SK-N-SH (cell line): ENCODE data around the gene LPA. TPM values are rescaled to one million over a fixed set of nuclear protein-coding genes. Genes with fewer than 3 reads are reported as not detected.

Source experiments
- CTCF ChIA-PET: fragments of 300-600, 350-600 bp; formaldehyde crosslinking; extraction: SDS; loops from one replicate; lab custom pipeline; 2021; lab: Yijun Ruan, JAX
- POLR2A ChIA-PET: fragments of 350-600 bp; sonication (Branson Sonifier 250); formaldehyde crosslinking; extraction: SDS; loops from one replicate; lab custom pipeline; 2020; ENCODE audit warnings: antibody characterized with exemption, inconsistent platforms; lab: Yijun Ruan, JAX
- DNase-seq: peaks from one replicate; pipeline ENCODE4 v3.0.0; 2012
- H2AFZ ChIP-seq: fragments of 200-600 bp; sonication (generic); 2 replicates; pipeline ENCODE4 v1.8.1; 2016; ENCODE audit warnings: antibody characterized with exemption, mild to moderate bottlenecking, low read depth
- H3F3A ChIP-seq: fragments of 200-600 bp; sonication (generic); replicated peaks from 2 replicates; pipeline ENCODE3; 2016; ENCODE audit warnings: antibody characterized with exemption, mild to moderate bottlenecking; ENCODE audit not compliant: insufficient read depth
- H3K27ac ChIP-seq, 2 experiments: fragments of 200-500 bp in 1 of 2; fragments of 200-600 bp in 1 of 2; sonication (Bioruptor generic) in 1 of 2; sonication (generic), shearing (Covaris generic) in 1 of 2; 2 replicates each; pipeline versions ENCODE4 v1.5.1 to v1.6.1; 2014 to 2016; ENCODE audit warnings: low read depth in 2 of 2, inconsistent platforms in 1 of 2, low read length in 1 of 2, mild to moderate bottlenecking in 1 of 2, mixed read lengths in 1 of 2
- H3K27me3 ChIP-seq: fragments of 200-600 bp; sonication (generic), shearing (Covaris generic); 2 replicates; pipeline ENCODE4 v1.6.1; 2016; ENCODE audit warnings: mixed run types; ENCODE audit not compliant: insufficient read depth
- H3K36me3 ChIP-seq, 2 experiments: fragments of 200-500 bp in 1 of 2; fragments of 200-600 bp in 1 of 2; sonication (Bioruptor generic) in 1 of 2; sonication (generic) in 1 of 2; replicated peaks in 1 of 2; 2 replicates each; pipeline versions ENCODE3 to v1.5.1; 2014 to 2016; ENCODE audit warnings: low read length in 1 of 2, mild to moderate bottlenecking in 1 of 2; ENCODE audit not compliant: insufficient read depth in 2 of 2, control insufficient read depth in 1 of 2
- H3K4me1 ChIP-seq, 2 experiments: fragments of 200-500 bp in 1 of 2; fragments of 200-600 bp in 1 of 2; sonication (Bioruptor generic) in 1 of 2; sonication (generic), shearing (Covaris generic) in 1 of 2; 2 replicates each; pipeline versions ENCODE4 v1.5.1 to v1.6.1; 2014 to 2016; ENCODE audit warnings: low read depth in 1 of 2, low read length in 1 of 2, mixed run types in 1 of 2; ENCODE audit not compliant: insufficient read depth in 2 of 2, control insufficient read depth in 1 of 2
- H3K4me2 ChIP-seq: fragments of 200-600 bp; sonication (generic), shearing (Covaris generic); 2 replicates; pipeline ENCODE4 v1.6.1; 2017; ENCODE audit warnings: mixed run types
- H3K4me3 ChIP-seq, 2 experiments: fragments of 200-500 bp in 1 of 2; fragments of 200-600 bp in 1 of 2; sonication (Bioruptor generic) in 1 of 2; sonication (generic), shearing (Covaris generic) in 1 of 2; 2 replicates each; pipeline versions ENCODE4 v1.5.1 to v1.8.1; 2014 to 2016; ENCODE audit warnings: low read depth in 2 of 2, inconsistent platforms in 1 of 2, low read length in 1 of 2, mild to moderate bottlenecking in 1 of 2, mixed read lengths in 1 of 2, moderate library complexity in 1 of 2
- H3K79me2 ChIP-seq: fragments of 200-600 bp; sonication (generic); 2 replicates; pipeline ENCODE4 v1.8.1; 2017; ENCODE audit warnings: mild to moderate bottlenecking; ENCODE audit not compliant: insufficient read depth
- H3K9ac ChIP-seq: fragments of 200-600 bp; sonication (generic); 2 replicates; pipeline ENCODE4 v1.6.1; 2017; ENCODE audit warnings: mixed run types
- H3K9me2 ChIP-seq: fragments of 200-600 bp; sonication (generic); 2 replicates; pipeline ENCODE4 v1.6.1; 2017; ENCODE audit warnings: mixed run types
- H3K9me3 ChIP-seq: fragments of 200-600 bp; sonication (generic); 2 replicates; pipeline ENCODE4 v1.6.1; 2017; ENCODE audit warnings: mixed run types, mild to moderate bottlenecking, moderate library complexity
- H4K20me1 ChIP-seq: fragments of 200-600 bp; sonication (generic); 2 replicates; pipeline ENCODE4 v1.6.1; 2017; ENCODE audit warnings: mild to moderate bottlenecking, mixed run types; ENCODE audit not compliant: insufficient read depth
- EP300 ChIP-seq, 2 experiments: IDR thresholded peaks; 2 replicates each; pipeline versions ENCODE4 v1.4.0 to v1.6.1; 2012; ENCODE audit warnings: borderline replicate concordance in 1 of 2, low read depth in 1 of 2, low read length in 1 of 2
- EZH2phosphoT487 ChIP-seq: fragments of 200-600 bp; sonication (generic); IDR thresholded peaks from 2 replicates; pipeline ENCODE4 v1.6.1; 2017; ENCODE audit warnings: low read depth, mixed run types, mild to moderate bottlenecking, antibody characterized with exemption, moderate library complexity, borderline replicate concordance
- FOXJ3 ChIP-seq: sonication (generic); formaldehyde crosslinking; IDR thresholded peaks from 2 replicates; pipeline ENCODE4 v1.5.1; 2020; ENCODE audit warnings: mild to moderate bottlenecking, missing genetic modification reagents
- FOXM1 ChIP-seq: IDR thresholded peaks from 2 replicates; pipeline ENCODE4 v1.4.0; 2012; ENCODE audit warnings: low read depth, mild to moderate bottlenecking
- GABPA ChIP-seq: IDR thresholded peaks from 2 replicates; pipeline ENCODE4 v1.4.0; 2012; ENCODE audit warnings: low read depth, mild to moderate bottlenecking
- GATA2 ChIP-seq: sonication (generic); formaldehyde crosslinking; IDR thresholded peaks from 2 replicates; pipeline ENCODE4 v1.5.0; 2020; ENCODE audit warnings: mild to moderate bottlenecking, missing genetic modification reagents
- IRF3 ChIP-seq: fragments of 150-350 bp; IDR thresholded peaks from 2 replicates; pipeline ENCODE4 v1.6.1; 2016; ENCODE audit warnings: mild to moderate bottlenecking, low read depth, low read length
- MEF2A ChIP-seq: IDR thresholded peaks from 2 replicates; pipeline ENCODE4 v1.4.0; 2012; ENCODE audit warnings: low read depth, borderline replicate concordance
- MXI1 ChIP-seq: IDR thresholded peaks from 2 replicates; pipeline ENCODE4 v1.6.1; 2012; ENCODE audit warnings: mild to moderate bottlenecking, low read depth, low read length, improper control_type of control experiment
- NFIC ChIP-seq: IDR thresholded peaks from 2 replicates; pipeline ENCODE4 v1.4.0; 2012; ENCODE audit warnings: borderline replicate concordance
- NRF1 ChIP-seq: IDR thresholded peaks from 2 replicates; pipeline ENCODE4 v1.6.1; 2012; ENCODE audit warnings: low read depth, mild to moderate bottlenecking, low read length
- RCOR1 ChIP-seq: fragments of 150-350 bp; IDR thresholded peaks from 2 replicates; pipeline ENCODE4 v1.6.1; 2017; ENCODE audit warnings: antibody characterized with exemption, low read length
- SIN3A ChIP-seq: IDR thresholded peaks from 2 replicates; pipeline ENCODE4 v1.6.1; 2012; ENCODE audit warnings: low read depth, mild to moderate bottlenecking, low read length, moderate library complexity, borderline replicate concordance
- TCF12 ChIP-seq: IDR thresholded peaks from 2 replicates; pipeline ENCODE4 v1.4.0; 2012
- TEAD4 ChIP-seq: IDR thresholded peaks from 2 replicates; pipeline ENCODE4 v1.4.0; 2012; ENCODE audit warnings: mild to moderate bottlenecking, borderline replicate concordance; ENCODE audit not compliant: insufficient read depth
- YY1 ChIP-seq: IDR thresholded peaks from 2 replicates; pipeline ENCODE4 v1.4.0; 2012; ENCODE audit warnings: low read depth, mild to moderate bottlenecking
- WGBS: methylation state at CpG from one replicate; pipeline ENCODE4 v1.1.6; 2017; ENCODE audit warnings: low lambda C conversion rate; 5-methylcytosine and 5-hydroxymethylcytosine counted together
- polyA plus RNA-seq, 3 experiments: library from polyadenylated mRNA; depleted of rRNA; stranded (reverse); fragments of >200 nt; gene quantifications; 2 replicates each; pipeline ENCODE4 v1.2.3, GENCODE V29; 2012
- TF ChIP-seq, protein P1 (sequence below): IDR thresholded peaks from 2 replicates; pipeline ENCODE4 v1.4.0; 2012; ENCODE audit warnings: low read depth, borderline replicate concordance
- TF ChIP-seq, protein P2 (sequence below): IDR thresholded peaks from 2 replicates; pipeline ENCODE4 v1.4.0; 2012; ENCODE audit warnings: low read depth
- TF ChIP-seq, protein P3 (sequence below): IDR thresholded peaks from 2 replicates; pipeline ENCODE4; 2012

The LPA gene
- polyA plus RNA-seq, 1 of the 3 experiments (the other 2 are of a cell fraction), result not detected

GRCh38 chr6:160586374-160586773 is 77.7 kb downstream of the LPA start:
- WGBS, result 0% methylated on average over 4 of the region's 4 CpGs
- Histone ChIP-seq H4K20me1 (no peaks in the 10 kb centered on the region), H3K27me3 (no peaks in the 10 kb centered on the region), H3F3A (no peaks in the 10 kb centered on the region), H3K79me2 (no peaks in the 10 kb centered on the region), H3K4me1 (no peaks in the 10 kb centered on the region), H3K36me3 (no peaks in the 10 kb centered on the region), H3K27ac (no peak overlapping the region), H3K9me2 (no peaks in the 10 kb centered on the region), H3K4me2 (no peak overlapping the region), H3K9me3 (no peaks in the 10 kb centered on the region), H3K4me3 (no peak overlapping the region), H3K9ac (no peak overlapping the region), H2AFZ (no peak overlapping the region)
- ChIA-PET POLR2A (no interaction called here), CTCF (no interaction called here)
- no peak for TF ChIP-seq TCF12
- no peak for DNase-seq

DNA sequence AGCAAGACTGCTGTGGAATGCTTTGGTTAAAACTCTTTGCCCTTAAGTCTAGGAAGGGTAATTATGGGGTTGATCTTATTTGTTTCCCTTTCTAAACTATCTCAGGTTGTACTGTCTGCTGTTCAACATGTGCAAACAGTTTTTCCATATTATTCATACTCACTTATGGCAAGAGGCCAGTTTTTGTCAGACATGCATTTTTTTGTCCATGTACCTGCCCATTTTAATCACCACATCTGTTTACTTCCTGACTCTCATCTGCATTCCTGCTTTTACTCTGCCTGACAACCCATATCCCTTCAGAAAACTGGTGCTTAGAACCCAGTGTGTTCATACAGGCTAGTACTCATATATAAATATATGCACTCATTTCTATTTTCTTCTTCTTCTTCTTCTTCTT is 80.3 kb downstream of the LPA start:
- H3K79me2 ChIP-seq, result no peaks in the 10 kb centered on the region
- no peak overlapping the region for H2AFZ ChIP-seq
- H3F3A ChIP-seq, result no peaks in the 10 kb centered on the region
- no peaks in the 10 kb centered on the region for H3K36me3 ChIP-seq
- H3K9me3 ChIP-seq, result no peaks in the 10 kb centered on the region
- H3K4me3 ChIP-seq, result no peak overlapping the region
- H4K20me1 ChIP-seq, result no peaks in the 10 kb centered on the region
- TF ChIP-seq TEAD4, result no peak
- TF ChIP-seq SIN3A, result no peak
- TF ChIP-seq EP300 (IDR thresholded peaks at IDR 0.05; ENCODE audit: borderline replicate concordance in 1 of 2, low read depth in 1 of 2, low read length in 1 of 2), result no peak
- TF ChIP-seq, protein P1, sequence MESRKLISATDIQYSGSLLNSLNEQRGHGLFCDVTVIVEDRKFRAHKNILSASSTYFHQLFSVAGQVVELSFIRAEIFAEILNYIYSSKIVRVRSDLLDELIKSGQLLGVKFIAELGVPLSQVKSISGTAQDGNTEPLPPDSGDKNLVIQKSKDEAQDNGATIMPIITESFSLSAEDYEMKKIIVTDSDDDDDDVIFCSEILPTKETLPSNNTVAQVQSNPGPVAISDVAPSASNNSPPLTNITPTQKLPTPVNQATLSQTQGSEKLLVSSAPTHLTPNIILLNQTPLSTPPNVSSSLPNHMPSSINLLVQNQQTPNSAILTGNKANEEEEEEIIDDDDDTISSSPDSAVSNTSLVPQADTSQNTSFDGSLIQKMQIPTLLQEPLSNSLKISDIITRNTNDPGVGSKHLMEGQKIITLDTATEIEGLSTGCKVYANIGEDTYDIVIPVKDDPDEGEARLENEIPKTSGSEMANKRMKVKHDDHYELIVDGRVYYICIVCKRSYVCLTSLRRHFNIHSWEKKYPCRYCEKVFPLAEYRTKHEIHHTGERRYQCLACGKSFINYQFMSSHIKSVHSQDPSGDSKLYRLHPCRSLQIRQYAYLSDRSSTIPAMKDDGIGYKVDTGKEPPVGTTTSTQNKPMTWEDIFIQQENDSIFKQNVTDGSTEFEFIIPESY, result no peak
- no peak for TF ChIP-seq FOXJ3 (CRISPR knock-in tag)
- TF ChIP-seq NFIC, result no peak
- TF ChIP-seq, protein P2, sequence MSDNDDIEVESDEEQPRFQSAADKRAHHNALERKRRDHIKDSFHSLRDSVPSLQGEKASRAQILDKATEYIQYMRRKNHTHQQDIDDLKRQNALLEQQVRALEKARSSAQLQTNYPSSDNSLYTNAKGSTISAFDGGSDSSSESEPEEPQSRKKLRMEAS, result no peak
- TF ChIP-seq MEF2A, result no peak
- TF ChIP-seq GABPA, result no peak
- no peak for TF ChIP-seq RCOR1
- no peak for TF ChIP-seq EZH2phosphoT487
- no peak for TF ChIP-seq GATA2 (CRISPR knock-in tag)
- TF ChIP-seq FOXM1, result no peak
- no peak for TF ChIP-seq NRF1
- no peak for TF ChIP-seq YY1
- no peak for TF ChIP-seq IRF3
- no peak for TF ChIP-seq MXI1
- TF ChIP-seq, protein P3, sequence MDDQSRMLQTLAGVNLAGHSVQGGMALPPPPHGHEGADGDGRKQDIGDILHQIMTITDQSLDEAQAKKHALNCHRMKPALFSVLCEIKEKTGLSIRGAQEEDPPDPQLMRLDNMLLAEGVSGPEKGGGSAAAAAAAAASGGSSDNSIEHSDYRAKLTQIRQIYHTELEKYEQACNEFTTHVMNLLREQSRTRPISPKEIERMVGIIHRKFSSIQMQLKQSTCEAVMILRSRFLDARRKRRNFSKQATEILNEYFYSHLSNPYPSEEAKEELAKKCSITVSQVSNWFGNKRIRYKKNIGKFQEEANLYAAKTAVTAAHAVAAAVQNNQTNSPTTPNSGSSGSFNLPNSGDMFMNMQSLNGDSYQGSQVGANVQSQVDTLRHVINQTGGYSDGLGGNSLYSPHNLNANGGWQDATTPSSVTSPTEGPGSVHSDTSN, result no peak
- ChIA-PET POLR2A (no interaction called here), CTCF (no interaction called here)
- H3K9ac ChIP-seq, result no peak overlapping the region
- no peaks in the 10 kb centered on the region for H3K27me3 ChIP-seq
- DNase-seq, result no peak
- no peak overlapping the region for H3K4me2 ChIP-seq
- no peaks in the 10 kb centered on the region for H3K4me1 ChIP-seq
- H3K27ac ChIP-seq, result no peak overlapping the region
- no peaks in the 10 kb centered on the region for H3K9me2 ChIP-seq
